GM18520 (cell line): ENCODE results near the gene ANKRD62.
A peak's percentile ranks its signal among the peaks of the same experiment; 100 is the strongest.
"Not testable (repeated sequence)": the region's sequence is repeated elsewhere in the genome, so short reads cannot be mapped to it uniquely, and the experiment has no call there.

ENCODE experiments used
- ATAC-seq: cut with Tn5 transposase; IDR thresholded peaks from one replicate; pipeline ENCODE4 v1.9.1; 2021; ENCODE audit not compliant: unreplicated experiment

ANKRD62 gene

GRCh38 chr18:12092398-12093229 lies 1.0 kb upstream of the ANKRD62 start:
- ATAC-seq, result no peak

GRCh38 chr18:12098374-12098773 lies 4.7 kb downstream of the ANKRD62 start:
- peak; percentile 50 for ATAC-seq

- no peak for ATAC-seq
Measured at GRCh38 chr18:12099160-12099559, 5.5 kb downstream of the ANKRD62 start.

- no peak for ATAC-seq
Measured at GRCh38 chr18:12101266-12101665, 7.6 kb downstream of the ANKRD62 start.

GRCh38 chr18:12102136-12102842 lies 8.6 kb downstream of the ANKRD62 start:
- ATAC-seq, result no peak

GRCh38 chr18:12106471-12106870 lies 12.8 kb downstream of the ANKRD62 start:
- ATAC-seq, result no peak

GRCh38 chr18:12109836-12110235 lies 16.2 kb downstream of the ANKRD62 start:
- ATAC-seq, result no peak

GRCh38 chr18:12113999-12114646 lies 20.5 kb downstream of the ANKRD62 start:
- no peak for ATAC-seq

- ATAC-seq, result no peak
Measured at GRCh38 chr18:12119358-12119757, 25.7 kb downstream of the ANKRD62 start.

GRCh38 chr18:12121175-12122042 lies 27.8 kb downstream of the ANKRD62 start:
- ATAC-seq, result no peak

GRCh38 chr18:12122043-12122389 lies 28.4 kb downstream of the ANKRD62 start:
- not testable (repeated sequence) for ATAC-seq

- not testable (repeated sequence) for ATAC-seq
Measured at GRCh38 chr18:12127647-12128046, 34.0 kb downstream of the ANKRD62 start.

- ATAC-seq, result not testable (repeated sequence)
Measured at GRCh38 chr18:12138831-12139230, 45.2 kb downstream of the ANKRD62 start.

- not testable (repeated sequence) for ATAC-seq
Measured at GRCh38 chr18:12140866-12141265, 47.2 kb downstream of the ANKRD62 start.

GRCh38 chr18:12141778-12142177 lies 48.1 kb downstream of the ANKRD62 start:
- ATAC-seq, result not testable (repeated sequence)

- ATAC-seq, result not testable (repeated sequence)
Measured at GRCh38 chr18:12149431-12149830, 55.8 kb downstream of the ANKRD62 start.

- no peak for ATAC-seq
Measured at GRCh38 chr18:12154361-12154760, 60.7 kb downstream of the ANKRD62 start.

- ATAC-seq, result no peak
Measured at GRCh38 chr18:12155996-12156395, 62.4 kb downstream of the ANKRD62 start.

GRCh38 chr18:12159446-12159845 lies 65.8 kb downstream of the ANKRD62 start:
- ATAC-seq, result no peak

- ATAC-seq, result no peak
Measured at GRCh38 chr18:12162786-12163185, 69.1 kb downstream of the ANKRD62 start.
